Stimulated activated CD8-positive, alpha-beta memory T cell treated with anti-CD3 and anti-CD28 coated beads, Interleukin-2, amount 100 ng/mL, for 1 hour (primary cell): ENCODE results near the gene OLFML2A.
A peak's percentile ranks its signal among the peaks of the same experiment; 100 is the strongest.

Experiments used
- DNase-seq, 2 donors: peaks; one replicate each; pipeline ENCODE4 v3.0.0-alpha.2; 2020; ENCODE audit warnings: low read depth in 2 of 2

The OLFML2A gene

DNA sequence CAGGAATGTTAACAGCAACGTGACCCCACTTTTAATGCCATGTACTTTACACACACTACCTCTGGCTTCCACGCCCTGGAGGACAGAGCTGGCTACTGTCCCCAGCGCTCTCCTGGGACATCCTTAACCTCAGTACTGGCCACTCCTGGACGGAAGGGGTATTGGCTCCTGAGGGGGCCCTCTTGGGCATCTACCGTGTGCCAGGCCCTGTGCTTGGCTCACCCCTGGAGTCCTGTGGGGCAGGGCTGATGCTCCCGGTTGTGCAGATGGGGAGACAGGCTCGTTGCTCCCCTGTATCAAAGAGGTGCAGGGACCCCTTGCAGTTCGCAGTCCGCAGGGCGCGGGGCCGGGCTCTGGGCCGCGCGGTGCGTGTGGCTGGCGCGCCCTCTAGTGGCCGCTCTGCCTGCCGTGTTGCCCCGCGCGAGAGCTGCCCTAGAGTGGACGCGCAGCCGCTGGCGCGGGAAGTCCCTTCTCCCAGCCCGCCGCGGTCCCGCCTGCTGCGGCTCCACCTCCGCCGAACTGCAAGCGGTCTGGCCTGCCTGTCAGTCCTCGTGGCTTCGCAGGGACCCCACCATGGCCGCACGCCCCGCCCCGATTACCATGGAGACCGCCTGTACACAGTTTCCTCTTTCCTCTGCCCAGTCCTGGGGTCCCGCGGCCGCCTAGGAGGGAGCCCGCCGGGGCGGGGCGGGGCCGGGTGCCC, 76.0 kb downstream of the OLFML2A start, which contains the start of gene WDR38:
Gene WDR38 (plus strand): TSS at position 632 of the 703 bp plus-strand sequence. CDS start 72 bp downstream, outside the sequence.
- DNase-seq: peak; percentile 59 to 61

DNA sequence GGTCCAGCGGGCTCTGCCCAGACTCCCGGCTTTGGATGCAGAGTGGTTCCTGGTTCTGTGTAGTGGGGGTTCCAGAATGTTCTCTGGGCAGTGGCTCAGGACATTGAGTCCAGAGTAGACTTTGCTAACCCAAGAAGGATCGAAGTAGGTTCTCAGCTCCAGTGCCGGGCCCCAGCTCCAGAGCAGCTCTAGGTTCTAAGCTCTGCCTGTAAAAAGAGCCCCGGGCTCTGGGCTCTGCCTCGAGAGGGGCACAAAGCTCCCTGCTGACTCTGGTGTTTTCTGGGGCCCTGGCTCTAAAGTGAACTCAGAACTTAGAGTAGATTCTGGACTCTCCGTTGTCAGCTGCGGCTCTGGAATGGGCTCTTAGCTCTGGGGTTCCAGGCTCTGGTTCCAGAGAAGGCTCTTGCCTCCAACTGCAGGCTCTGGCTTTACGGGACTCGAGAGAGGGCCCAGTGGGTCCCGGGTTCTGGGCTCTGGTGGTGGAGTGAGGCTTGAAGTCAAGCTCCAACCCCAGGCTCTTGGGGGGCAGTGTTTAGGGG, 76.7 kb downstream of the OLFML2A start:
- DNase-seq: no peak

DNA sequence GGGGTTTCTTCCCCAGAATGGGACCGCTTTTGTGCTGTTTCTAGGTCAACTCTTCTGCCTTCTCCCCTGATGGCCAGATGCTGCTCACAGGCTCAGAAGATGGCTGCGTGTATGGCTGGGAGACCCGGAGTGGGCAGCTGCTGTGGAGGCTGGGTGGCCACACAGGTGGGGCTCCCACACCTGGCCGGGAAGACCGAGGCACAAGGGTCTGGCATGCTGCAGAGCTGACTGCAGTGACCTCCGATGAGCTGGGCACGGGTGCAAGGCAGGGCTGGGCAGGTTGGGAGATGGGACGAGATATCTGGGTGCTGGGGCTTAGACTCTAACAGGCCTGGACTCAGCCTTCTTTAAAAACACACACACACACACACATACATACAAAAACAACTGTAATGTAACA, 77.2 kb downstream of the OLFML2A start:
- DNase-seq: no peak

DNA sequence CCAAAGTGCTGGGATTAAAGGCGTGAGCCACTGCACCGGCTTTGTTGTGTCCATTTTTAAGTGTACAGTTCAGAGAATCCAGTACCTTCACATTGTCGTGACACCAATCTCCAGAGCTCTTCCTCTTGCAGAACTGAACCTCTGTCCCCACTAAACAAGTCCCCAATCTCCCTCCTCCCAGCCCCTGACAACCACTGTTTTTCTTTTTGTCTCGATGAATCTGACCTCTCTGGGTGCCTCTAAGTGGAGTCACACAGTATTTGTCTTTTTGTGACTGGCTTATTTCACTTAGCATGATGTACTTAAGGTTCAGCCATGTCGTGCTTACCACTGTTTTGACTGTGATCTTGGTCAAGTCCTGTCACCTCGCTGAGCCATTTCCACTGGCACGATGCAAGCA, 77.9 kb downstream of the OLFML2A start:
- DNase-seq: no peak

DNA sequence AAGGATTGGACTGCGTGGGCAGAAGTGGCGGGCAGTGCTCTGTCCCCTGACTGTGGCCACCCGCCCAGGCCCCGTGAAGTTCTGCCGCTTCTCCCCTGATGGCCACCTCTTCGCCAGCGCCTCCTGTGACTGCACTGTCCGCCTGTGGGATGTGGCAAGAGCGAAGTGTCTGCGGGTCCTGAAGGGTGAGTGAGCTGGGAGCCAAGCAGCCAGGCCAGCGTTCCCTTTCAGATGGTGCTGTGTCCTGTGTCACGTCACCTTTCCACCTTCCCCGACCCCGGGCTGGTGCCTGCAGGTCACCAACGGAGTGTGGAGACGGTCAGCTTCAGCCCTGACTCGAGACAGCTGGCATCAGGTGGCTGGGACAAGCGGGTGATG, 78.6 kb downstream of the OLFML2A start:
- DNase-seq: no peak

DNA sequence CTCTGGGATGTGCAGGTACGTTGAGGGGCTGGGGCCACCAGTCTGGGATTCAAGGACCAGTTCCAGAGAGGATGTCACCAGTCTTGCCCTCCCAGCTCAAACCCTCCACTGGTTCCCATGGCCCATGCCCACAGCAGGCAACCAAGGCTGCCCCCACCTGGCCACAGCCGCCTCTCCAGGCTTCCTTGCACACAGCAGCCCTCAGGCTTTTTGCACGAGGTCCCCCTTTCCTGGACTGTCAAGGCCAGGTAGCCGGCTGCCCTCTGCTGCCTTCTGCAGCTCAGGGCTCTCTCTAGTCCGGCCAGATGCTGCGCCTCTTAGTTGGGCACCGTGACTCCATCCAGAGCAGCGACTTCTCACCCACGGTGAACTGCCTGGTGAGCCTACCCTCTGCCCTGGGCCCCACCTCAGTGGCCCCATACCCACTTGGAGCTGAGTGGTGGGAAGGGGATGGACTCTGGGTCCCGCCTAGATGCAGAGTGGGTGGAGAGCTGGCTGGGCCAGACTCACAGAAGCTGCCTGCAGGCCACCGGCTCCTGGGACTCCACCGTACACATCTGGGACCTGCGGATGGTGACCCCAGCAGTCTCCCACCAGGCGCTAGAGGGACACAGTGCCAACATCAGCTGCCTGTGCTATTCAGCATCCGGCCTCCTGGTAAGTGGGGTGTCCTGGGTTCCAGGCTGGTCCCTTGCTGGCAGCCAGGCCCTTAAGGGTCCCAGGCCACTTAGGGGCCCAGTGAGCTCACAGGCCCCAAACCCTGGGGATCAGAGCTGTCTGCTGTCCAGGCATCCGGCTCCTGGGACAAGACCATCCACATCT, 79.2 kb downstream of the OLFML2A start:
- no peak for DNase-seq

DNA sequence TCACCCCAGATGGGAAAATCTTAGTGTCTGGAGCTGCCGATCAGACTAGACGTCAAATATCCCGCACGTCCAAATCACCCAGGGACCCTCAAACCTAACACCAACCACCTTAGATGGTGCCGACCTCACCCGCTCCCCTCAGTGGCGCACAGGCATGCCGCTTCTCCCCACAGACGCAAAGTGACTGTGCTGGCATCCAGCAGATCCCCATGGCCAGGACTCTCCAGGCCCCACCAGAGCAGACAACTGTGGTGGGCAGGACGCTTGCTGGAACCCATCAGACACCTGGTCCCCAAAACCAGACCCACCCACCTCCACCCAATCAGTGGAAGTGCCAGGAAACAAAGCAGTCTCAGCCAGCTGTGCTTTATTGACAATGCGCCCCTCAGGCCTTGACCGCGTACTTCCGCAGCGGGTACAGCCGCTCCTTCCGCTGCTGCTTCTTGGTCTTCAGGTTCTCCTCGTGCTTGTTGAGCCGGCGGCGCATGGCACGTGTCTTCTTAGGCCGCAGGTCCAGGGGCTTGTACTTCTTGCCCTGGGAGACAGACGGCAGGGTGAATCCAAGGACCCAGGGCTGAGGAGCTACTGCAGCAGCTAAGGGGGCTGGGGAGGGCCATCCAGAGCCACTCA, 80.7 kb downstream of the OLFML2A start:
- no peak for DNase-seq

DNA sequence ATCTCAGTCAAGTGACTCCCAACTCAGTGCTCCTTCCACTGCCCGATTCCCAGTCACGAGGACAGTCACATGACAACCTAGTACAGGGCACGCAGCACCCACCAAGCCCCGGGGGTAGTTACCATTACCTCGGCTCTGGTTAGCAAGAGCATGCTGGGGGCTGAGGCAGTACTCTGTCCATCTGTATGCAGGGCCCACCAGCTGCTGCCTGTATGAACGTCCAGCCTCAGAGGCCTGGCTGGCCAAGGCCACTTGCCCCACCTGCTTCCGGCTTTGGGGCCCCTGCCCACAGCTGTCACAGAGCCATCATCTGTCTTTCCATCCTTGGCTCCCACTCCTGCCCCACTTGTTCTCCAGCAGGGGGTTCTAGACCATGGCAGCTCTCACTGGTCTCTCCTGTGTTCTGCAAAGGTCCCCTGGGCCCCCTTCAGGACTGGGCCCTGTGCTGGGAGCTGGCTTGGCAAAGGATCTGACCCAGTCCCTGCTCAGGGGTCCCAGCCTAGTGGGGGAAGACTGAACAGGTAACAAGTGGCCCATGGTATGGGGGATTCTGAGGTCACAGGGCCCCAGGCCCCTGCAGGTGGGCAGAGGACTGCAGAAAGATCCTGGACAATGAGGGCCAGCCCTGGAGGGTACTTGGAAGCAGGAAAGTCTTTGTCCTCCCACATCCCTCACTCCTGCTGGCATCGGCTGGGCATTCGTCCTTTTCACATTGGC, 81.6 kb downstream of the OLFML2A start:
- no peak for DNase-seq

DNA sequence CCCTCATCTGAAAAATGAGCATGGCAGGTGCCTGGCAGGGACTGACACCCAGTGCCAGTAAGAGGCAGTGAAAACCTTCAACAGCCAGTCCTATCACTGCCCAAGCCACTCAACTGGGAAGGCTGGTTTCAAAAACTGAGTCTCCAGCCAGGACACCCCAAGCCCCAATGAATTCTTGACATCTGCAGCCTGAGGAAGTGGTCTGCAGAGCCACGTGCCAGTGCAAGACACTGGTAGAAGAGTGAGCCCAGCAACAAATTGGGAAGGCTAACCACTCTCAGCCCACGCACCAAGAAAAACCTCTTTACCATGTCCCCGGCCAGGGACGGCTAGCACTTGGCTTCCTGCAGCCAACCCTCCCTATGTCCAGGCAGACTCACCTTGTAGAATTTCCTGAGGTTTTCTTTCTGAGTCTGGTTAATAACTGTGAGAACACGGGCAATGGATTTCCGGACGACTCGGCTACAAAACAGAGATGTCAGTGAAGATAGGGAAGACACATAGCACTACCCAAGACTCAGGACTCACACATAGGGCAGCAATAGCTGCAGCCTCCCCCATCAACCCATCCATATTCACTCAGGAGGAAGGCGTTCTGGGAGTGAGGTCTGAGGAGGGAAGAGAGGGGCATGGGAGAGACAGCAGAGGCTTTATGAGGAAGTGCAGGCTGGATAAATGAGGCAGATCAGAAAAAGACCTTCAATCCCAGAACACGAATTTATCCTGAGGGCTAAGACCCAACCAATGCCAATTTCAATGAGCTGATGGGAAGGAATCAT, 83.1 kb downstream of the OLFML2A start:
- no peak for DNase-seq

DNA sequence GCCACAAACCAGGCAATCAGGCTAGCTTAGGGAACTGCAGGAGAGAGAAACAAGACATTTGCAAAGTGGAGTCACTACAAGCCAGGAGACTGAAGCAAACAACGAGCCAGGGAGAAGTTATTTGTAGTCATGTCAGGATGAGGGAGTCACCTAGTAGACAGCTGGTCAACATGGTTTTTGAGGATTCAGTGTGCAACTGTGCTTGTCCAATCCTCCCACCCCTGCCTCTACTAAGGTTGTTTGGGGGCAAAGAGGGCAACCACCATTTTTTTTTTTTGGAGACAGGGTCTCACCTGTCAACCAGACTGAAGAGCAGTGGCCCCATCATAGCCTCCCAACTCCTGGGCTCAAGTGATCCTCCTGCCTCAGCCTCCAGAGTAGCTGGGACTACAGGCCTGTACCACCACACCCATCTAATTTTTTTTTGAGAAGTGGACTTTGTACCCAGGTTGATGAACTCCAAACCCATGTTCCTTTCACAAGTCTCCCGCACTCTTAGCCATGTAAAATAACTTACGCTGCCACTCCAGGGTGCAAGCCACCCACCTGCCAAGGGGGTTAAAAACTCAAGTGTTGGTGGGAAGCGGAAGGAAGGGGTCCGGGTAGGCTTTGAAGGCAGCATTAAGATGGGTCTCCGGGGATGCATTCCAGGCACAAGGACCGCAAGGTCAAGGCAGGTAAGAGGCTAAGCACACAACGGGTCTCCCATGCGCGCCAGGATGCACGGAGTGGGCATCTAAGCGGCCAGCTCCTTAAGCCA, 83.8 kb downstream of the OLFML2A start:
- DNase-seq: no peak

DNA sequence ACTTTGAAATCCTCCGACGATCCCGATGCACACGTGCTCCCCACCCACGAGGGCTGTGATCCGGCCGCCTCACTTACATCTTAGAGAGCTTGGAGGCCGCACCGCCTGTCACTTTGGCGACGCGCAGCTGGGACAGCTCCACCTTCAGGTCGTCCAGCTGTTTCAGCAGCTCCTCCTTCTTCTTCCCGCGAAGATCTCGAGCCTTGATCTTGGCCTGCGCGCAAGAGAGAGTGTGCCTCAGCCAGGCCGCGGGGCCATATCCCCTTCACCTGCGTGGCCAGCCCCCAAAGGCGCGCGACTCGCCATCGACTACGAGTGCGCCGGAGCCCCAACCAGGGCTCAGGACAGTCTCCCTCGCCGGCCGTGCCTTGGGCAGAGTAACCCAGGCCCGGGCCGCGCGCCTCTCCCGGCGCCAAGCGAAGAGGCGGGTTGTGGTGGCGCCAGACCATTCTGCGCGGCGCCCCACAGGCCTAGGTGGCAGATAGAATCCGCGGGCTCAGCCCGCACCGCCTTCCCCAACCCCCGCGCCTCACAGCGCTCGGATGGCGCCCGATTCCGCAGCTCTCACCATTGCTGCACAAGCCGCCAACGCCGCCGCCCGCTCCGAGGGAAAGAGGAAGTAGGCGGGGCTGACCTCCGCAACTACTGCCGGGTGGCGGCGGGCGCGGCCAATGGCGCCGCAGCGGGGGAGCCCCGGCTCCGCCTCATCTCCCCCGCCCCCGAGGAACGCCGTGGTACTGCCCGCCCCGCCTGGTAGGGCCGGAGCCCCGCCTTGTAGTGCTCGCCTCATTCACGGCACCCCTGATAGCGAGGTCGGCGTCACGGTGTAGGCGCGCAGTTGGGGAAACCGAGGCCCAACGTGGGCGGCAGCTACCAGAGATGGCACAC, 84.7 kb downstream of the OLFML2A start, which contains the start of the genes ARPC5L and RPL35:
Gene ARPC5L (plus strand): TSS at position 789 of the 888 bp plus-strand sequence. CDS start 7,161 bp downstream, outside the sequence.
Gene RPL35 (minus strand): TSS at position 616 of the 888 bp plus-strand sequence. CDS start 45 bp downstream, at position 571.
- peak; percentile 89 to 96 for DNase-seq

DNA sequence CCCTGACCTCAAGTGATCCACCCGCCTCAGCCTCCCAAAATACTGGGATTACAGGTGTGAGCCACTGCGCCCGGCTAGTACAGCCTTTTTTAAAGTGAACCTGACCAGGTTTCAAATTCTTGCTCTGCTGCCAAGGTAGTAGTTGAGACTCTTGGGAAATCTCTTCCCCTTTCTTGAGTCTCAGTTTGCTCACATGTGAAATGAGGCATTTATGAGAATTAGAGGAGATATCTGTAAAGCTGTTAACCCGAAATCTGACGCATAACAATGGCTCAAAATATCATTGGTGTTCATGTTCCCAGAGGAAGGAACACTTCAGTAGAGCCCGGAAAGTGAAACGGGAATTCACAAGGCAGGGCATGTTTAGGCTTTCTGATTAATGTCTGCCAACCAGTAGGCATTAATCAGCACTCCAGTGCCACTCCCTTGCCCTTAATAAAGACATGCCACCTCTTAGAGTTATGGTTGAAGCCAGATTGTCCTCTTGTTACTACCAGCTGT, 86.5 kb downstream of the OLFML2A start:
- no peak for DNase-seq
